ENCODE measurements around the gene TMBIM6.
"Not testable (repeated sequence)": the region's sequence is repeated elsewhere in the genome, so short reads cannot be mapped to it uniquely, and the experiment has no call there.

Gene TMBIM6

GRCh38 chr12:49730050-49730449 lies 11.3 kb upstream of the TMBIM6 start:
- no peak for DNase-seq

DNA sequence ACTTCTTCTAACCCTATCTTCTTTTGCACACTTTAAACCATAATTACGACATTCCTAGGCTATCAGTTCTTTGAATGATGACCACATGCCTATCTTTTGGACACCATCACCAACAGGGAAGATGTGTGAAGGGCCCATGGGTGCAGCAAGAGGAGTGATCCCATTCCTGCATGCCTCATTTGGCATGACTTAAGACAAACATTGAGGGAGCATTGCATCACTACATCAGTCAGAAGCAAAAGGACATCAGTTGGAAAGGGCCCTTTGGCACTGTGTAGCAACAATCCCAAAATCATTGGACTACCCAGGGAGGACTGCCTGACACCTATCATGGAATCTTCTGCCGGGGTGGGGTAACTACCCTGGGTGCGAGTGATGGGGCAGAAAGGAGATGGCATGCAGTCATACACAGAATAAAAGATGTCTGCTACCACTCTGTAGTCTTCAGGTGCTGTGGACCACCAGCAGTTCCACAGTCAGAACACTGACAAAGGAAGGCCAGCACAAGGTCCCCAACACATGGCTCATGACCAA lies 10.7 kb upstream of the TMBIM6 start:
- no peak for DNase-seq

- DNase-seq = no peak
Measured at GRCh38 chr12:49733219-49734017, 7.9 kb upstream of the TMBIM6 start.

- DNase-seq = not testable (repeated sequence)
Measured at GRCh38 chr12:49734900-49735299, 6.5 kb upstream of the TMBIM6 start.

GRCh38 chr12:49738721-49739120 lies 2.6 kb upstream of the TMBIM6 start:
- DNase-seq = not testable (repeated sequence)

- not testable (repeated sequence) for DNase-seq
Measured at GRCh38 chr12:49740277-49740676, 1.1 kb upstream of the TMBIM6 start.

DNA sequence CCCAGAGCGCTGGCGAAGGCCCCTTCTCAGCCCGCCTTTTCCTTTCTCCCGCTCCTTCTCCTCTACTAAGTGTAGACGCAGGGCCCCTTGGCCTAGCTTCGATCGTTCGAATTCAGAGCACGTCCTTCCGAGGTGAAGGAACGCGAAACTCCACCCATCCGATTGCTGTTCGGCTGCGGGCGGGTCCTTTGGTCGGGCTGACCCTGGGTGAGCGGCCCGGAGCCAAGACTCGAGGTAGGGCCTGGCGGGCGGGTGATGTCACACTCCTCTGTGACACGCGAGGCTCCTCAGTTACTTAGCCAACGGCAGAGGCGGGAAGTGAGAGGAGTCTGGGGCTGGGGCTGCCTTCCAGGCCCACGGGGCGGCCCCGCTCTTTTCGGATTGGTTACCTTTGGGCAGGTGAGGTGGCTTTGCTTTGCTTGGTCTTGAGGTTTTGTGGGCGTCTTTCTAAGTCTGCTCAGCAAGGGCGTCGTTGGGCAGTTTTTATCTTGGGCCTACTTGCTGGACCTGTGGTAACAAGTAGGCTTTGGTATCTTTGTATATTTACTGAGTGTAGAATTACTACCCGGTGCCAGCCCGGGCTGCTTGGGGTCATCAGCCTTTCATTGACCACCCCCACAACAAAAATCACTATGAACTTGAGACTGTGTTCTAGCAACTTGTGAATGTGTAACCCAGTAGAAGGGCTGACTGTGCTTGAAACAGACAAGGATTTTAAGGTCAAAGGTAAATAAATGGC lies 694 bp downstream of the TMBIM6 start:
- DNase-seq = peak; percentile 94

GRCh38 chr12:49744363-49744885 lies 3.1 kb downstream of the TMBIM6 start:
- DNase-seq = no peak

- no peak for DNase-seq
Measured at GRCh38 chr12:49748306-49748705, 6.9 kb downstream of the TMBIM6 start.

DNA sequence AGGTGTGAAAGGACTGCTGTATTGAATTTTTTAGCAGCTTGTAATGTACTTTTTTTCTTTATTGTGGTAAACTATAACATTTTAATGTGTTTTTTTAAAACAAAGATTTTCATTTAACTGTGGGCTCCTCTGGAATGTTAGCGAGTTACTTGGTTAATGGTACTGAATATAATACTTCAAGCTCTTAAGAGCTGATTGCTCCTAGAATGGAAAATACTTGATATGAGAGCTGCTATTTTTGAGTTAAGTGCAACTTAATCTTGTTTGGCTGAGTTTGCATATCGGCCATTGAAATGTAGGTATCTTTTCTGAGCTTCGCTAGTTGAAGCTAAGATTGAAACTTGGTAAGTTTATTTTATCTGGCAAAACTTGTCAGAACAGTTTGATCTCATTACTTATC lies 7.4 kb downstream of the TMBIM6 start:
- DNase-seq = no peak

GRCh38 chr12:49750027-49750995 lies 9.0 kb downstream of the TMBIM6 start:
- DNase-seq = peak; percentile 43

DNA sequence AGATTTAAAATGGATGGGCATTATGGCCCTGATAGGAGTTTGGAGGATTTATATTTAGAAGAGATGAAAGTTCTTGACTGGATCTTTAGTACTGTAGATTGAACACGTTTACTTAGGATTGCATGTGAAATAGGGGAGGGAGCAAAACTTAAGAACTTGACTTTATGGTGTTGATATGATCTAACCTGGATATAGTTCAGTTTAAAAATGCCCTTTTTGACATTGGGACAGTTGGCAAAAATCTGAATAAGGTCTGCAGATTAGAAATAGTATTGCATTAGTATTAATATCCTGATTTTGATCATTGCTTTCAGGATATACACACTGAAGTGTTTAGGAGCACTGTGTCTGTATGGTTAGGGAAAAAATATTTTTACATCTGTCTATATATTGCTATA lies 9.6 kb downstream of the TMBIM6 start:
- no peak for DNase-seq

DNA sequence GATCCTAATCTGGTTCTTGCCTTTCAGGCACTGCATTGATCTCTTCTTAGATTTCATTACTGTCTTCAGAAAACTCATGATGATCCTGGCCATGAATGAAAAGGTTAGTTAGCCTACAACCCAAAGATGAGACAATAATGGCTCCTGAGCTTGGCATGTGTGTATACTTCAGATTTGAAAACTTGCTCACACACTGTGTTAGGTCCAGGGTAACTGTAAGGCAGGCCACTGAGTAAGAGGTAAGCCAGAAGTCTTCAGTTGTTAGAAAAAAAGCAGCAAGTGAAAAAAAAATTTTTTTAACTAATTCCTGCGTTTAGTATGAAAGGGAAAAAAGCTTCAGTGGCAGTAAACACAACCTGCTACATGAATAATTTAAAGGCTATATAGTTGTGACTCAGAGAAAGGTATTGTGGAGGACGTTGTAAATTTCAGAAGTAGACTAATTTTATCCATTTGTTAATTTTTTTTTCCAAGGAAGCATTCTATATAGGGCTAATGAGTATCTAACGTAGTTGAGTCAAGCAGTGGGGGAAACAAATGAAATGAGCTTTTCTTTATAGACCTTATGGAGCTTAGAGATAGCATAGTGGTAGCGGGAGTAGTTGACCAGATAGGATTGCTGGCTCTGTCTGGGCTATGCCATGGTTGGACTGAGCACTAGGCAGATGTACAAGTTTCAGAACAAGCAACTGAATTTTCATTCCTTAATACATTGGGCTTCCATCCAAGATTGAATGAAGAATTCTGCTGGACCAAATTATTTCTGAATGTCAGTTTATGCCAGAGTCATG lies 20.5 kb downstream of the TMBIM6 start:
- no peak for DNase-seq

- peak; percentile 25 for DNase-seq
Measured at GRCh38 chr12:49762468-49762847, 21.1 kb downstream of the TMBIM6 start.

- peak; percentile 83 for DNase-seq
Measured at GRCh38 chr12:49763006-49763591, 21.7 kb downstream of the TMBIM6 start.

GRCh38 chr12:49764126-49764525 lies 22.8 kb downstream of the TMBIM6 start:
- no peak for DNase-seq

GRCh38 chr12:49766115-49766455 lies 24.7 kb downstream of the TMBIM6 start:
- DNase-seq = no peak

DNA sequence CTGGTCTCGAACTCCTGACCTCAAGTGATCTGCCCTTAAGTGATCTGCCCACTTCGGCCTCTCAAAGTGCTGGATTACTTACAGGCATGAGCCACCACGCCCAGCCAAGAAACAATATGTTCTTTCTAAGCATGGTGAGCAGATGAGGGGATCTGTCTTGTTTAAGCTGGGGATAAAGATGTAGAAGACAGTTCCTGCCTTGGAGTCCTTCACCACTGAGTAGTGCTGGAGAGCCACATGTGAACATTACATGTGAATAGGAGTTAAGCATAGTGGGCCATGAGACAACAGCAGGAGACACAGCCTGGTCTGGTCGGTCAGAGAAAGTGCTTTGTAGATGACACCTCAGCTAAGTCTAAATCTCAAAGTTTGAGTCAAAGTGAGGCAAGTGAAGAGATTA lies 26.0 kb downstream of the TMBIM6 start:
- no peak for DNase-seq

- DNase-seq = not testable (repeated sequence)
Measured at GRCh38 chr12:49773102-49773501, 31.7 kb downstream of the TMBIM6 start.

- peak; percentile 58 for DNase-seq
Measured at GRCh38 chr12:49776413-49776812, 35.1 kb downstream of the TMBIM6 start.

GRCh38 chr12:49776858-49777257 lies 35.5 kb downstream of the TMBIM6 start:
- no peak for DNase-seq

All from CD4-positive, alpha-beta T cell treated with Interleukin-21 for 1 hour (primary cell).